GM12864 (cell line): ENCODE measurements around the gene ARHGEF38.

Experiments
- DNase-seq: peaks from one replicate; pipeline ENCODE4 v3.0.0-alpha.2; 2011; ENCODE audit warnings: low read depth
- H3K4me3 ChIP-seq: 2 replicates; pipeline ENCODE4 v1.5.1; 2011; ENCODE audit warnings: mild to moderate bottlenecking, low read depth, low read length, control low read depth
- CTCF ChIP-seq: IDR thresholded peaks from 2 replicates; pipeline ENCODE4 v1.5.1; 2011; ENCODE audit warnings: low read depth, mild to moderate bottlenecking, moderate library complexity, low read length, control low read depth, inconsistent platforms; ENCODE audit errors: missing control alignments

ARHGEF38 gene

GRCh38 chr4:105572296-105572695 lies 19.9 kb downstream of the ARHGEF38 start:
- no peak for DNase-seq
- H3K4me3 ChIP-seq, result no peak overlapping the region

GRCh38 chr4:105586638-105587328 lies 34.4 kb downstream of the ARHGEF38 start:
- TF ChIP-seq CTCF, result no peak
- DNase-seq, result no peak
- no peak overlapping the region for H3K4me3 ChIP-seq

More at GRCh38 chr4:105572296-105572695, 19.9 kb downstream of the ARHGEF38 start:
- TF ChIP-seq CTCF, result no peak

GRCh38 chr4:105587841-105588240 lies 35.4 kb downstream of the ARHGEF38 start:
- DNase-seq, result no peak
- TF ChIP-seq CTCF, result no peak
- no peak overlapping the region for H3K4me3 ChIP-seq

GRCh38 chr4:105588252-105588651 lies 35.8 kb downstream of the ARHGEF38 start:
- DNase-seq, result no peak
- no peak for TF ChIP-seq CTCF
- H3K4me3 ChIP-seq, result no peak overlapping the region; the same call in 1 of the 2 replicates

GRCh38 chr4:105591573-105591972 lies 39.2 kb downstream of the ARHGEF38 start:
- H3K4me3 ChIP-seq, result no peak overlapping the region
- TF ChIP-seq CTCF, result no peak
- DNase-seq, result no peak

GRCh38 chr4:105594099-105595010 lies 41.9 kb downstream of the ARHGEF38 start:
- DNase-seq, result peak; percentile 60
- no peak for TF ChIP-seq CTCF
- no peak overlapping the region; the same call in 1 of the 2 replicates for H3K4me3 ChIP-seq
